Esophagus muscularis mucosa (tissue), 4 donors: ENCODE measurements around the gene MTOR. TPM values are rescaled to one million over a fixed set of nuclear protein-coding genes. Genes with fewer than 3 reads are reported as not detected.
"Not testable (repeated sequence)": the region's sequence is repeated elsewhere in the genome, so short reads cannot be mapped to it uniquely, and the experiment has no call there.

Experiments used
- DNase-seq: peaks from one replicate; pipeline ENCODE4 v3.0.0-alpha.2; 2017; ENCODE audit errors: extremely low spot score
- H3K27ac ChIP-seq, 4 donors: fragments of 200-600 bp; sonication (generic); replicated peaks in 1 of 4; 1 replicate in 3 of 4; 2 replicates in 1 of 4; pipeline ENCODE4 v1.5.1; 2016 to 2019; ENCODE audit warnings: mild to moderate bottlenecking in 1 of 4
- H3K27me3 ChIP-seq, 4 donors: fragments of 200-600 bp; sonication (generic); one replicate each; pipeline versions ENCODE4 v1.5.1 to v1.6.0; 2016 to 2019
- H3K36me3 ChIP-seq, 4 donors: fragments of 200-600 bp; sonication (generic); one replicate each; pipeline ENCODE4 v1.5.1; 2016 to 2019
- H3K4me1 ChIP-seq, 4 donors: fragments of 200-600 bp; sonication (generic); one replicate each; pipeline ENCODE4 v1.5.1; 2016 to 2019
- H3K4me3 ChIP-seq, 4 donors: fragments of 200-600 bp; sonication (generic); 1 replicate in 2 of 4; 2 replicates in 2 of 4; pipeline ENCODE4 v1.5.1; 2016 to 2019; ENCODE audit warnings: mild to moderate bottlenecking in 4 of 4, moderate library complexity in 1 of 4
- H3K9me3 ChIP-seq, 4 donors: fragments of 200-600 bp; sonication (generic); 1 replicate in 3 of 4; 2 replicates in 1 of 4; pipeline ENCODE4 v1.5.1; 2016 to 2019
- EP300 ChIP-seq: sonication (generic); formaldehyde crosslinking; IDR thresholded peaks from one replicate; pipeline ENCODE4 v1.6.1; 2017; ENCODE audit warnings: antibody characterized with exemption
- POLR2A ChIP-seq: fragments of 450-650 bp; IDR thresholded peaks from one replicate; pipeline ENCODE4 v1.6.1; 2017; ENCODE audit warnings: antibody characterized with exemption, moderate library complexity, mild to moderate bottlenecking, low read depth
- POLR2AphosphoS5 ChIP-seq, 2 donors: sonication (generic); formaldehyde crosslinking; IDR thresholded peaks; one replicate each; pipeline ENCODE4 v1.6.1; 2017; ENCODE audit warnings: antibody characterized with exemption in 2 of 2
- WGBS: methylation state at CpG from one replicate; pipeline ENCODE4 v1.1.5; 2018; 5-methylcytosine and 5-hydroxymethylcytosine counted together
- intact Hi-C: fragments of 100-400 bp; cut with DNase I; formaldehyde crosslinking; loops from one replicate; pipeline ENCODE4 v1.15.1; 2023
- total RNA-seq, 4 donors: library from RNA; depleted of rRNA; stranded (reverse); fragments of >200 nt; gene quantifications; one replicate each; pipeline versions ENCODE4 v1.1.0 to v1.2.1, GENCODE V29; 2016
- TF ChIP-seq, protein P1 (sequence below), 3 experiments: fragments of 200-600 bp in 2 of 3; fragments of 450-650 bp in 1 of 3; sonication (generic) in 2 of 3; IDR thresholded peaks; one replicate each; pipeline ENCODE4 v1.5.1; 2017 to 2019; ENCODE audit warnings: antibody characterized with exemption in 3 of 3, mild to moderate bottlenecking in 2 of 3, moderate library complexity in 1 of 3

Gene MTOR
- 10 to 100 TPM; 33.6 to 51.1 (median 41.0) TPM for total RNA-seq

DNA sequence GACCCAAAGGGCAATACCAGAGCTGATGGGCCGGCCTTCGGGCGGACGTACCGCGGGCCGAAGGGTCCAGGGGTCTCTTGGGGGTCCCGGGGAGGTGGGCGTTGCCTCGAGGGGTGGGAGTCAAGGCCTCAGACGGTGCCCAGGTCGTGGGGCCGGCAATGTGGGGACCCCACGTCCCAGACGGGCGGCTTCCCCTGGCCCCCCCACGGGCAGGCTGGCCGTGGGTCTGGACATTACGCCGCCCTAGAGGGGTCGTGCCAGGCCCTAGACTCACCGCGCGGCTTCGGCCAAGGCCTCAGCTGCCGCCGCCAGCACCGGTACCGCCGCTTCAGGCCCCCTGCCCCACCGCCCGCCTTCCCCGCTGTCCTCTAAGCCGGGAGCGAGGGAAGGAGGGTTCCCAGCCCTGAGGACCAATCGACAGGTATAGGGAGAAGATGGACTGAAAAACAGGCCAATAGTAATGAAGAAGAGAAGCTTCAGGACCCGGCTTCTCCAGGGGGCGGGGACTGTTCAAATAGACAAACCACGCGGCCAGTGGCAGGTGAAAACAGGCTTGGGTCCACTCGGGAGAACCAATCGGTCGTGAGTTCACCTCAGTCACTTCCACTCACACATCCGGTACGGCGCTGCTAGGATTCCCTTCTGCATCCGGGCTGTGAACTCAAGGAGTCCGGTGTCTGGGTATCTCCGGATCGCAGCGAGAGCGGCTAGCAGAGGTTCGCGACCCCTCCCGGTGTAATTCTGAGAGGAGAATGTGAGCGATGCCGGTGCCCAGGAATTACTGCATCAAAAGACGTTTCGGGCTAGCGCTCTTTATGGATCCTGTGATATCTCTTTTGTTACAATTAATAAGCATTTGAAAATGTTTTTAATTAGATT lies at the start of gene MTOR:
Gene MTOR, minus strand, starts transcription at position 381 of the 879 bp plus-strand sequence. CDS start 3,142 bp downstream, outside the sequence.
- H3K4me3 ChIP-seq, result peak within 1 kb of the TSS; percentile 95 to 100 (median 98)
- no peaks in the 10 kb centered on the region for H3K9me3 ChIP-seq
- WGBS, result under 1% methylated on average over 27 of the region's 60 CpGs
- H3K27ac ChIP-seq, result peak within 1 kb of the TSS; percentile 85 to 89 (median 88)
- peaks cover 18 to 23% (median 23%) of the 10 kb centered on the region in 4 donors for H3K36me3 ChIP-seq
- TF ChIP-seq POLR2AphosphoS5 (IDR thresholded peaks at IDR 0.05) (peak; percentile 85 to 88), POLR2A (peak; percentile 16), EP300 (no peak)
- TF ChIP-seq, protein P1, sequence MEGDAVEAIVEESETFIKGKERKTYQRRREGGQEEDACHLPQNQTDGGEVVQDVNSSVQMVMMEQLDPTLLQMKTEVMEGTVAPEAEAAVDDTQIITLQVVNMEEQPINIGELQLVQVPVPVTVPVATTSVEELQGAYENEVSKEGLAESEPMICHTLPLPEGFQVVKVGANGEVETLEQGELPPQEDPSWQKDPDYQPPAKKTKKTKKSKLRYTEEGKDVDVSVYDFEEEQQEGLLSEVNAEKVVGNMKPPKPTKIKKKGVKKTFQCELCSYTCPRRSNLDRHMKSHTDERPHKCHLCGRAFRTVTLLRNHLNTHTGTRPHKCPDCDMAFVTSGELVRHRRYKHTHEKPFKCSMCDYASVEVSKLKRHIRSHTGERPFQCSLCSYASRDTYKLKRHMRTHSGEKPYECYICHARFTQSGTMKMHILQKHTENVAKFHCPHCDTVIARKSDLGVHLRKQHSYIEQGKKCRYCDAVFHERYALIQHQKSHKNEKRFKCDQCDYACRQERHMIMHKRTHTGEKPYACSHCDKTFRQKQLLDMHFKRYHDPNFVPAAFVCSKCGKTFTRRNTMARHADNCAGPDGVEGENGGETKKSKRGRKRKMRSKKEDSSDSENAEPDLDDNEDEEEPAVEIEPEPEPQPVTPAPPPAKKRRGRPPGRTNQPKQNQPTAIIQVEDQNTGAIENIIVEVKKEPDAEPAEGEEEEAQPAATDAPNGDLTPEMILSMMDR (IDR thresholded peaks at IDR 0.05), result peak in 2 of 3 experiments; percentile 7 to 36
- peaks cover 13 to 25% (median 23%) of the 10 kb centered on the region in 4 donors for H3K4me1 ChIP-seq
- intact Hi-C loops, result loop anchor here (5.0 kb wide), 1 partner anchor 390 kb away; the partner anchor contains the start of genes FBXO2 and FBXO44
- DNase-seq, result peak; percentile 99
- no peaks in the 10 kb centered on the region for H3K27me3 ChIP-seq

DNA sequence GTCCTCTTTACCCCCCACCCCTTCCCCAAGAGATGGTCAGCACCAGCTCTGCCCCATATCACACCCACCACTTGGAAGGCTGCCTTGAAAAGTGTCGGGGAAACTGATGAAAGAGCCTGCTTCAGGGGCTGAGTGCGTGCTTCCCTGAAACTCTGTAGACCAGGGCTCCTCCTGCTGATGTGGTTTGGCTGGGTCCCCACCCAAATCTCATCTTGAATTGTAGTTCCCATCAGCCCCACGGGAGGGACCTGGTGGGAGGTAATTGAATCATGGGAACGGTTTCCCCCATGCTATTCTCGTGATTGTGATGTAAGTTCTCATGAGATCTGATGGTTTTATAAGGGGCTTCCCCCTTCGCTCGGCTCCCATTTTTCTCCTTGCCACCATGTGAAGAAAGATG lies 47.0 kb upstream of the MTOR start:
- Histone ChIP-seq H3K36me3 (no peaks in the 10 kb centered on the region), H3K4me1 (no peaks in the 10 kb centered on the region), H3K27ac (no peak overlapping the region), H3K27me3 (no peaks in the 10 kb centered on the region), H3K9me3 (no peaks in the 10 kb centered on the region), H3K4me3 (no peak overlapping the region)
- TF ChIP-seq, protein P1 (IDR thresholded peaks at IDR 0.05), result no peak
- TF ChIP-seq EP300 (no peak), POLR2AphosphoS5 (IDR thresholded peaks at IDR 0.05) (no peak), POLR2A (no peak)
- 88% methylated on average over 7 of the region's 7 CpGs for WGBS
- intact Hi-C loops, result no loop called here
- DNase-seq, result no peak

DNA sequence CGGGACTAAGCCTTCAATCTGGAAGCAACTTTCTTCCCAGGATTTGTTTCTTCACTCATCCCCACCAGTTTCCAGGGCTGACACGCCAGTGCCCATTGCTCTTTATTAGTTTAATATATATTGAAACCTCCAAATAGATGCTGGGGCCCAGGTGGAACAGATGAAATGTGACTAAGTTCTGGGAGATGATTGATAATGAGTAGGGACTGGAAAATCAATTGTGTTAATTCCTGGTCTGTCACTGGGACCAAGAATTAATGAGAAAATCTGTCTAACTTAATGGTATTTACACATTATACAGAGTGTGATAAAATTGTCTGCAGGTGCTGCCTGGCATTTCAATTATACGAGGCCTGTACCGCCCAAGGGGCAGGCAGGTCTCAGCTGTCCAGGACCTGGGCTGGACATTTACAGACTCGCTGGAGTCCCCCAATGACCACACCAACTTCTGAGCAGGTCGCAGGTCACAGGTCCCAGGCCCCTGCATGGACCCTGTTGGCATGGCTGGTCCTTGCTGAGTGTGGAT lies 46.4 kb upstream of the MTOR start:
- WGBS, result 64% methylated on average over 4 of the region's 6 CpGs
- H3K4me1 ChIP-seq, result no peaks in the 10 kb centered on the region
- intact Hi-C loops, result no loop called here
- TF ChIP-seq, protein P1 (IDR thresholded peaks at IDR 0.05), result no peak
- no peak for TF ChIP-seq EP300
- no peak for TF ChIP-seq POLR2A
- no peak for TF ChIP-seq POLR2AphosphoS5 (IDR thresholded peaks at IDR 0.05)
- no peaks in the 10 kb centered on the region for H3K27me3 ChIP-seq
- H3K27ac ChIP-seq, result no peak overlapping the region
- DNase-seq, result no peak
- no peaks in the 10 kb centered on the region for H3K36me3 ChIP-seq
- H3K4me3 ChIP-seq, result no peak overlapping the region
- no peaks in the 10 kb centered on the region for H3K9me3 ChIP-seq

DNA sequence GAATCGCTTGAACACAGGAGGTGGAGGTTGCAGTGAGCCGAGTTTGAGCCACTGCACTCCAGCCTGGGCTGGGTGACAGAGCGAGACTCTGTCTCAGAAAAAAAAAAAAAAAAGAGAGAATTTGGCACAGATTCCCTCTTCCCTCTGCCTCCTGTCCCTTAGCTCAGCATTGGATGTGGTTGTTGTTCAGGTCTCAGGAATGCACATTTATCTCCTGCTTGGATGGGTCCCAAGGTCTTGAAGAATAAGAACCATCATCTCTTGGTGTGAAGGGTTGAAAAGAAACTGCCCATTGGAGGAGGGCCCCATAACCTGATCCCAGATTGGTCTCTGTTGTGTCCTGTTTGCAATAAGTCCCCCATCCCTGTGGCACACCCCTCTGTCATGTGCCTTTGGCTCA lies 45.5 kb upstream of the MTOR start:
- TF ChIP-seq EP300 (no peak), POLR2AphosphoS5 (IDR thresholded peaks at IDR 0.05) (no peak)
- TF ChIP-seq, protein P1 (IDR thresholded peaks at IDR 0.05), result no peak
- Histone ChIP-seq H3K27ac (no peak overlapping the region), H3K36me3 (no peaks in the 10 kb centered on the region), H3K4me1 (no peaks in the 10 kb centered on the region), H3K4me3 (no peak overlapping the region), H3K27me3 (no peaks in the 10 kb centered on the region), H3K9me3 (no peaks in the 10 kb centered on the region)
- DNase-seq, result no peak
- 90% methylated on average over 3 of the region's 3 CpGs for WGBS
- intact Hi-C loops, result no loop called here

DNA sequence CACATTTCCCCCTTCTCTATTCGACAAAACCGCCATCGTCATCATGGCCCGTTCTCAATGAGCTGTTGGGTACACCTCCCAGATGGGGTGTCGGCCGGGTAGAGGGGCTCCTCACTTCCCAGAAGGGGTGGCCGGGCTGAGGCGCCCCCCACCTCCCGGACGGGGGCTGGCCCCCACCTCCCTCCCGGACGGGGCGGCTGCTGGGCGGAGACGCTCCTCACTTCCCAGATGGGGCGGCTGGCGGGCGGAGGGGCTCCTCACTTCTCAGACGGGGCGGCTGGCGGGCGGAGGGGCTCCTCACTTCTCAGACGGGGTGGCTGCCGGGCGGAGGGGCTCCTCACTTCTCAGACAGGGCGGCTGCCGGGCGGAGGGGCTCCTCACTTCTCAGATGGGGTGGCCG lies 43.2 kb upstream of the MTOR start:
- DNase-seq, H3K27ac ChIP-seq, H3K9me3 ChIP-seq, H3K4me3 ChIP-seq, H3K4me1 ChIP-seq, H3K27me3 ChIP-seq, intact Hi-C loops, H3K36me3 ChIP-seq: not testable (repeated sequence)
- WGBS, result 93% methylated on average over 23 of the region's 29 CpGs
